Activated B cell treated with CpG ODN at 0.5 μM for 24 hours (primary cell): ENCODE measurements around the gene SYNDIG1. TPM values are rescaled to one million over a fixed set of nuclear protein-coding genes. Genes with fewer than 3 reads are reported as not detected.

Source experiments
- ATAC-seq: fragments of 200-7000 bp; cut with Tn5 transposase; one replicate; pipeline ENCODE4 v1.10.0; 2021; ENCODE audit warnings: low read depth, mild to moderate bottlenecking, moderate library complexity
- CTCF ChIA-PET: fragments of 350-600 bp; sonication (Branson Sonifier 250); formaldehyde crosslinking; loops from one replicate; lab custom pipeline; 2021; ENCODE audit warnings: antibody characterized with exemption; lab: Charles Lee
- POLR2A ChIA-PET: fragments of 350-600 bp; sonication (Branson Sonifier 250); formaldehyde crosslinking; loops from one replicate; lab custom pipeline; 2021; ENCODE audit warnings: antibody characterized with exemption; lab: Charles Lee
- DNase-seq: peaks from one replicate; pipeline ENCODE4 v3.0.0; 2022
- H3K27ac Mint-ChIP-seq: one replicate; pipeline ENCODE4 v1.8.0; 2020; ENCODE audit warnings: mixed read lengths
- H3K27me3 Mint-ChIP-seq: one replicate; pipeline ENCODE4 v1.8.0; 2021; ENCODE audit warnings: mixed read lengths
- H3K36me3 Mint-ChIP-seq: one replicate; pipeline ENCODE4 v1.8.0; 2021; ENCODE audit warnings: low read depth, mixed read lengths
- H3K4me1 Mint-ChIP-seq: one replicate; pipeline ENCODE4 v1.8.0; 2021; ENCODE audit warnings: mixed read lengths
- H3K4me3 Mint-ChIP-seq: one replicate; pipeline ENCODE4 v1.8.0; 2020; ENCODE audit warnings: mild to moderate bottlenecking, mixed read lengths
- H3K9me3 Mint-ChIP-seq: one replicate; pipeline ENCODE4 v1.8.0; 2020; ENCODE audit warnings: mixed read lengths
- CTCF ChIP-seq: fragments of 200-600 bp; IDR thresholded peaks from one replicate; pipeline ENCODE4 v1.8.0; 2022; ENCODE audit warnings: antibody characterized with exemption, mild to moderate bottlenecking
- intact Hi-C: fragments of 100-400 bp; cut with micrococcal nuclease; formaldehyde crosslinking; loops from one replicate; pipeline ENCODE4 v1.15.1; 2024
- total RNA-seq: library from RNA; stranded (reverse); gene quantifications from 2 replicates; pipeline ENCODE4 v1.2.3, GENCODE V29; 2022

The SYNDIG1 gene
- total RNA-seq, 1 donor from 2014 or later: not detected

- CTCF ChIA-PET: no interaction called here
- no peaks in the 10 kb centered on the region for H3K4me1 Mint-ChIP-seq
These were observed 32.0 kb upstream of the SYNDIG1 start for GRCh38 chr20:24437196-24438082.

DNA sequence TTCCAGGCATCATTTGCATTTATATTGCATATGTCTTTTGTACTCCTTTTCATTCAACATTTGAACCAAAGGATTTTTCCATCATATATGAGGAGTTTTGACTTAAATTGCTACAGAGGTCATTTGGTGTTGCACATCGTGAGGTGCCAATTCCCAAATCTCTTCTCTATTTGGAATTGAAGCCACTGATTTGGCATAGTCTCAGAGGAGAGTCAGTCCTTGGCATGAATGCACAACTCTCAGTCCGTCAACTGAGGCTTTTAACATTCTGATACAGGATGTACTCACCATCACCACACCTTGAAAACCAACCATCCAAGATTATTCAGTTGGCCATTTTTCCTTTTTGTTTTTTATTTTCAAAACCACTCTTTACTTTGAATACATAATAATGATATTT, 31.1 kb upstream of the SYNDIG1 start:
- no peaks in the 10 kb centered on the region for H3K9me3 Mint-ChIP-seq
- H3K36me3 Mint-ChIP-seq: no peaks in the 10 kb centered on the region
- no peak for DNase-seq
- ChIA-PET POLR2A (no interaction called here), CTCF (no interaction called here)
- no peaks in the 10 kb centered on the region for H3K4me1 Mint-ChIP-seq
- H3K27me3 Mint-ChIP-seq: peaks cover 5% of the 10 kb centered on the region
- H3K27ac Mint-ChIP-seq: no peak overlapping the region
- no peak for ATAC-seq
- no peak for TF ChIP-seq CTCF
- intact Hi-C loops: no loop called here
- no peak overlapping the region for H3K4me3 Mint-ChIP-seq

More at GRCh38 chr20:24437196-24438082, 32.0 kb upstream of the SYNDIG1 start:
- no peak for TF ChIP-seq CTCF
- no peak for DNase-seq
- Mint-ChIP-seq H3K27ac (no peak overlapping the region), H3K27me3 (peaks cover 5% of the 10 kb centered on the region), H3K36me3 (no peaks in the 10 kb centered on the region), H3K4me3 (no peak overlapping the region), H3K9me3 (no peaks in the 10 kb centered on the region)
- intact Hi-C loops: no loop called here
- POLR2A ChIA-PET: no interaction called here
- ATAC-seq: no peak

DNA sequence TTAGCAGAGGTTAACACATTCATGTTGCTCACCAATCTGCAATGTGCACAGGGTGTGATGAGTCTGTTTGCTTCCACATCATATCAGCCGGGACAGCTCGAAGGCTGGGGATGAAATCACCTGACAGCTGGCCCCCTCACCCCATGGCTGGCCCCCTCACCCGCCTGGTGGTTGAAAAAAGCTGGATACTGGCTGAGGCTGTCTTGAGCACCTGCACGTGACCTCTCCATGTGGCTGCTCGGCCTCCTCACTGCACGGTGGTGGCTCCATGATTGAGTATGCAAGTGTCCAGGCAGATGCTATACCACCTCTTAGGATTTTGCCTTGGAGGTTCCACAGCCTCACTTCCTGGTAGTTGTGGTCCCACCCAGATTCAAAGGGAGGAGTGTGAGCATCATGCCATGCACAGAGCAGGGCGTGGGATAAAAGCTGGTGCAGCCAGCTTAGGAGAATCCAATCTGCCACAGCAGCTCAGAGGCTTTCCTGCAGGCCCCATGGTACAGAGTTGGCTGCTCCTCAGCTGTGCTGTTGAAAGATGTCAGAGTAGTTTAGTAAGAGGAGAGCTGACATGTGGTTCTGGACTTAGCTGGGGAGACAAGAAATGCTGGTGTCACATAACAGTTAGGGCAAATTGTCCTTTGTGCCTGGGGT, 29.6 kb upstream of the SYNDIG1 start:
- no peaks in the 10 kb centered on the region for H3K4me1 Mint-ChIP-seq
- DNase-seq: no peak
- H3K36me3 Mint-ChIP-seq: no peaks in the 10 kb centered on the region
- no peaks in the 10 kb centered on the region for H3K9me3 Mint-ChIP-seq
- intact Hi-C loops: no loop called here
- ChIA-PET CTCF (no interaction called here), POLR2A (no interaction called here)
- no peak overlapping the region for H3K4me3 Mint-ChIP-seq
- TF ChIP-seq CTCF: no peak
- no peak for ATAC-seq
- no peak overlapping the region for H3K27ac Mint-ChIP-seq
- peaks cover 5% of the 10 kb centered on the region for H3K27me3 Mint-ChIP-seq

GRCh38 chr20:24441661-24442060, 27.8 kb upstream of the SYNDIG1 start:
- POLR2A ChIA-PET: no interaction called here

More at GRCh38 chr20:24441661-24442060, 27.8 kb upstream of the SYNDIG1 start:
- ATAC-seq: no peak
- H3K27ac Mint-ChIP-seq: no peak overlapping the region
- H3K4me1 Mint-ChIP-seq: no peaks in the 10 kb centered on the region
- CTCF ChIA-PET: no interaction called here
- no peak for DNase-seq
- intact Hi-C loops: no loop called here
- H3K9me3 Mint-ChIP-seq: no peaks in the 10 kb centered on the region
- H3K27me3 Mint-ChIP-seq: peaks cover 5% of the 10 kb centered on the region
- no peak overlapping the region for H3K4me3 Mint-ChIP-seq
- H3K36me3 Mint-ChIP-seq: no peaks in the 10 kb centered on the region
- TF ChIP-seq CTCF: no peak
